ENCODE results near the gene TMC2.

DNA sequence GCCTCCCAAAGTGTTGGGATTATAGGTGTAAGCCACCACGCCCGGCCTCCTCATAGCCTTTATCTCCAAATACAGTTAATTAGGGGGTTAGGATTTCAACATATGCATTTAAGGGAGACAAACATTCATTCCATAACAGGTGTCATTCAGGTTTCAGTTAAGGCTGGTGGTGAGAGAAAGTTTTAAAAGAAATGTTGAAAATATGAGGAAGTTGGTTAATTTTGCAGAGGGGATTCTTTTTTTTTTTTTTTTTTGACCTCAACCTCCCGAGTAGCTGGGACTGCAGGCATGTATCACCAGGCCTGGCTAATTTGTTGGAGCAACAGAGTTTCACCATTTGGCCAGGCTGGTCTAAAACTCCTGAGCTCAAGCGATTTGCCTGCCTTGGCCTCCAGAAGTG is 143.7 kb downstream of the TMC2 start:
- TF ChIP-seq, protein P1, sequence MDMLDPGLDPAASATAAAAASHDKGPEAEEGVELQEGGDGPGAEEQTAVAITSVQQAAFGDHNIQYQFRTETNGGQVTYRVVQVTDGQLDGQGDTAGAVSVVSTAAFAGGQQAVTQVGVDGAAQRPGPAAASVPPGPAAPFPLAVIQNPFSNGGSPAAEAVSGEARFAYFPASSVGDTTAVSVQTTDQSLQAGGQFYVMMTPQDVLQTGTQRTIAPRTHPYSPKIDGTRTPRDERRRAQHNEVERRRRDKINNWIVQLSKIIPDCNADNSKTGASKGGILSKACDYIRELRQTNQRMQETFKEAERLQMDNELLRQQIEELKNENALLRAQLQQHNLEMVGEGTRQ (CRISPR knock-in tag; IDR thresholded peaks at IDR 0.05), result no peak
- TF ChIP-seq ZNF232 (CRISPR knock-in tag; IDR thresholded peaks at IDR 0.05) (no peak), SMAD3 (CRISPR knock-in tag; IDR thresholded peaks at IDR 0.05; ENCODE audit: borderline replicate concordance) (no peak), ATF1 (CRISPR knock-in tag; IDR thresholded peaks at IDR 0.05) (no peak), JUN (CRISPR knock-in tag; IDR thresholded peaks at IDR 0.05) (no peak), ZNF263 (CRISPR knock-in tag; IDR thresholded peaks at IDR 0.05; ENCODE audit: low read depth) (no peak), CBFB (CRISPR knock-in tag; IDR thresholded peaks at IDR 0.05; ENCODE audit: low read depth) (no peak)
- TF ChIP-seq, protein P2, sequence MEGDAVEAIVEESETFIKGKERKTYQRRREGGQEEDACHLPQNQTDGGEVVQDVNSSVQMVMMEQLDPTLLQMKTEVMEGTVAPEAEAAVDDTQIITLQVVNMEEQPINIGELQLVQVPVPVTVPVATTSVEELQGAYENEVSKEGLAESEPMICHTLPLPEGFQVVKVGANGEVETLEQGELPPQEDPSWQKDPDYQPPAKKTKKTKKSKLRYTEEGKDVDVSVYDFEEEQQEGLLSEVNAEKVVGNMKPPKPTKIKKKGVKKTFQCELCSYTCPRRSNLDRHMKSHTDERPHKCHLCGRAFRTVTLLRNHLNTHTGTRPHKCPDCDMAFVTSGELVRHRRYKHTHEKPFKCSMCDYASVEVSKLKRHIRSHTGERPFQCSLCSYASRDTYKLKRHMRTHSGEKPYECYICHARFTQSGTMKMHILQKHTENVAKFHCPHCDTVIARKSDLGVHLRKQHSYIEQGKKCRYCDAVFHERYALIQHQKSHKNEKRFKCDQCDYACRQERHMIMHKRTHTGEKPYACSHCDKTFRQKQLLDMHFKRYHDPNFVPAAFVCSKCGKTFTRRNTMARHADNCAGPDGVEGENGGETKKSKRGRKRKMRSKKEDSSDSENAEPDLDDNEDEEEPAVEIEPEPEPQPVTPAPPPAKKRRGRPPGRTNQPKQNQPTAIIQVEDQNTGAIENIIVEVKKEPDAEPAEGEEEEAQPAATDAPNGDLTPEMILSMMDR (IDR thresholded peaks at IDR 0.05), result no peak
- TF ChIP-seq, protein P3, sequence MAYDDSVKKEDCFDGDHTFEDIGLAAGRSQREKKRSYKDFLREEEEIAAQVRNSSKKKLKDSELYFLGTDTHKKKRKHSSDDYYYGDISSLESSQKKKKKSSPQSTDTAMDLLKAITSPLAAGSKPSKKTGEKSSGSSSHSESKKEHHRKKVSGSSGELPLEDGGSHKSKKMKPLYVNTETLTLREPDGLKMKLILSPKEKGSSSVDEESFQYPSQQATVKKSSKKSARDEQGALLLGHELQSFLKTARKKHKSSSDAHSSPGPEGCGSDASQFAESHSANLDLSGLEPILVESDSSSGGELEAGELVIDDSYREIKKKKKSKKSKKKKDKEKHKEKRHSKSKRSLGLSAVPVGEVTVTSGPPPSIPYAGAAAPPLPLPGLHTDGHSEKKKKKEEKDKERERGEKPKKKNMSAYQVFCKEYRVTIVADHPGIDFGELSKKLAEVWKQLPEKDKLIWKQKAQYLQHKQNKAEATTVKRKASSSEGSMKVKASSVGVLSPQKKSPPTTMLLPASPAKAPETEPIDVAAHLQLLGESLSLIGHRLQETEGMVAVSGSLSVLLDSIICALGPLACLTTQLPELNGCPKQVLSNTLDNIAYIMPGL (CRISPR knock-in tag; IDR thresholded peaks at IDR 0.05), result no peak

Measured in WTC11 (cell line).